Stimulated activated CD4-positive, alpha-beta T cell treated with anti-CD3 and anti-CD28 coated beads, TNF-alpha, amount 100 ng/mL, for 4 hours (primary cell): ENCODE data around the gene LEP.

Source experiments
- DNase-seq, 3 experiments: peaks; one replicate each; pipeline ENCODE4 v3.0.0-alpha.2; 2020; ENCODE audit warnings: low read depth in 3 of 3

Gene LEP

GRCh38 chr7:128240696-128241386 is at the start of gene LEP:
LEP (plus strand) TSS chr7:128241278; CDS start chr7:128252019, 10,741 bp downstream.
- DNase-seq, result no peak

GRCh38 chr7:128192497-128193142 is 48.5 kb upstream of the LEP start:
- DNase-seq, result no peak

GRCh38 chr7:128194533-128195282 is 46.4 kb upstream of the LEP start:
- no peak for DNase-seq

- no peak for DNase-seq
Observed at GRCh38 chr7:128197589-128197988, 43.5 kb upstream of the LEP start.

GRCh38 chr7:128197989-128198580 is 43.0 kb upstream of the LEP start:
- no peak for DNase-seq

GRCh38 chr7:128200376-128200775 is 40.7 kb upstream of the LEP start:
- no peak for DNase-seq

- no peak for DNase-seq
Observed at GRCh38 chr7:128201067-128201689, 39.9 kb upstream of the LEP start.

GRCh38 chr7:128201690-128202085 is 39.4 kb upstream of the LEP start:
- DNase-seq, result no peak

GRCh38 chr7:128202287-128202957 is 38.7 kb upstream of the LEP start:
- DNase-seq, result no peak

- DNase-seq, result no peak
Observed at GRCh38 chr7:128203047-128203491, 38.0 kb upstream of the LEP start.

- DNase-seq, result no peak
Observed at GRCh38 chr7:128203710-128204214, 37.3 kb upstream of the LEP start.

GRCh38 chr7:128204455-128204854 is 36.6 kb upstream of the LEP start:
- DNase-seq, result no peak

- DNase-seq, result no peak
Observed at GRCh38 chr7:128205068-128205467, 36.0 kb upstream of the LEP start.

GRCh38 chr7:128206017-128206746 is 34.9 kb upstream of the LEP start:
- no peak for DNase-seq

- no peak for DNase-seq
Observed at GRCh38 chr7:128206747-128207500, 34.2 kb upstream of the LEP start.

- DNase-seq, result no peak
Observed at GRCh38 chr7:128207609-128208008, 33.5 kb upstream of the LEP start.

GRCh38 chr7:128209229-128210035 is 31.6 kb upstream of the LEP start:
- DNase-seq, result peak; percentile 38 to 49 (median 40)

GRCh38 chr7:128210036-128210347 is 31.1 kb upstream of the LEP start:
- DNase-seq, result no peak
